H1 (cell line): Measurements from ENCODE around the gene SNRNP70. TPM values are rescaled to one million over a fixed set of nuclear protein-coding genes. Genes with fewer than 3 reads are reported as not detected.

Experiments
- CTCF ChIA-PET: fragments of 300-600 bp; sonication (Branson Sonifier 250); formaldehyde crosslinking; loops from one replicate; lab custom pipeline; 2021; ENCODE audit not compliant: partially characterized antibody; lab: Charles Lee
- POLR2A ChIA-PET: fragments of 300-600 bp; sonication (Branson Sonifier 250); formaldehyde crosslinking; loops from one replicate; lab custom pipeline; 2021; ENCODE audit warnings: inconsistent platforms; ENCODE audit not compliant: partially characterized antibody; lab: Charles Lee
- DNase-seq, 2 experiments: peaks; one replicate each; pipeline versions ENCODE4 v3.0.0 to v3.0.0-alpha.2; 2010 to 2022; ENCODE audit warnings: low spot score in 2 of 2, low read depth in 1 of 2, mixed read lengths in 1 of 2
- FAIRE-seq: peaks from 2 replicates; lab custom pipeline; 2011; peaks lifted over from hg19 to GRCh38; lab: Jason Lieb, UNC
- H2AFZ ChIP-seq: 2 replicates; pipeline ENCODE4 v1.8.1; 2012; ENCODE audit warnings: low read length, inconsistent platforms
- H2AK5ac ChIP-seq: 2 replicates; pipeline ENCODE4 v1.6.1; 2013; ENCODE audit warnings: low read depth, low read length
- H2BK120ac ChIP-seq: replicated peaks from 2 replicates; pipeline ENCODE3; 2013; ENCODE audit warnings: low read depth, low read length, inconsistent platforms
- H2BK12ac ChIP-seq: 2 replicates; pipeline ENCODE4 v1.6.1; 2013; ENCODE audit warnings: low read depth, low read length
- H2BK15ac ChIP-seq: 2 replicates; pipeline ENCODE4 v1.6.1; 2013; ENCODE audit warnings: low read length
- H2BK20ac ChIP-seq: 2 replicates; pipeline ENCODE4 v1.6.1; 2013; ENCODE audit warnings: low read length
- H2BK5ac ChIP-seq: 2 replicates; pipeline ENCODE4 v1.6.1; 2013; ENCODE audit warnings: low read depth, low read length
- H3K14ac ChIP-seq: 2 replicates; pipeline ENCODE4 v1.6.1; 2013; ENCODE audit warnings: inconsistent platforms; ENCODE audit not compliant: insufficient read length
- H3K18ac ChIP-seq: 2 replicates; pipeline ENCODE4 v1.6.1; 2013; ENCODE audit warnings: low read length; ENCODE audit errors: extremely low read depth
- H3K23ac ChIP-seq: 2 replicates; pipeline ENCODE4 v1.6.1; 2013; ENCODE audit warnings: inconsistent platforms; ENCODE audit not compliant: insufficient read length
- H3K23me2 ChIP-seq: 2 replicates; pipeline ENCODE4 v1.6.1; 2013; ENCODE audit warnings: low read depth, low read length
- H3K27ac ChIP-seq: 2 replicates; pipeline ENCODE4 v1.6.1; 2011; ENCODE audit warnings: low read depth, low read length, inconsistent platforms
- H3K27me3 ChIP-seq, 4 experiments: replicated peaks in 1 of 4; 1 replicate in 1 of 4; 2 replicates in 3 of 4; pipeline versions ENCODE4 v1.6.1 to v1.8.1; 2011 to 2013; ENCODE audit warnings: low read length in 3 of 4, mild to moderate bottlenecking in 3 of 4, inconsistent platforms in 2 of 4, mixed read lengths in 2 of 4, moderate library complexity in 1 of 4; ENCODE audit not compliant: control insufficient read depth in 3 of 4, insufficient read depth in 3 of 4; ENCODE audit errors: extremely low read depth in 1 of 4
- H3K36me3 ChIP-seq, 4 experiments: 2 replicates each; pipeline versions ENCODE4 v1.6.1 to v1.8.1; 2011 to 2013; ENCODE audit warnings: mild to moderate bottlenecking in 4 of 4, low read length in 3 of 4, moderate library complexity in 2 of 4, control low read depth in 1 of 4, inconsistent platforms in 1 of 4; ENCODE audit not compliant: insufficient read depth in 4 of 4, control insufficient read depth in 2 of 4
- H3K4ac ChIP-seq: replicated peaks from 2 replicates; pipeline ENCODE3; 2013; ENCODE audit warnings: low read length, low read depth, mixed read lengths, inconsistent platforms; ENCODE audit not compliant: insufficient read length
- H3K4me1 ChIP-seq, 4 experiments: replicated peaks in 1 of 4; 1 replicate in 1 of 4; 2 replicates in 3 of 4; pipeline versions ENCODE4 v1.6.1 to v1.8.1; 2011 to 2013; ENCODE audit warnings: low read length in 3 of 4, inconsistent platforms in 2 of 4, mixed read lengths in 1 of 4; ENCODE audit not compliant: insufficient read depth in 4 of 4, control insufficient read depth in 3 of 4
- H3K4me2 ChIP-seq, 2 experiments: 2 replicates each; pipeline versions ENCODE4 v1.6.1 to v1.8.1; 2011 to 2013; ENCODE audit warnings: low read depth in 2 of 2, low read length in 2 of 2, control low read depth in 1 of 2, inconsistent platforms in 1 of 2, mild to moderate bottlenecking in 1 of 2; ENCODE audit not compliant: insufficient read depth in 1 of 2
- H3K4me3 ChIP-seq, 4 experiments: fragments of 200-600, 300-600 bp in 1 of 4; sonication (generic), shearing (Covaris generic), sonication (Bioruptor Twin) in 1 of 4; 2 replicates each; pipeline versions ENCODE4 v1.5.1 to v1.8.1; 2011 to 2016; ENCODE audit warnings: low read length in 4 of 4, low read depth in 3 of 4, control low read depth in 2 of 4, inconsistent platforms in 2 of 4, mild to moderate bottlenecking in 2 of 4, mixed read lengths in 1 of 4, moderate library complexity in 1 of 4; ENCODE audit not compliant: insufficient read depth in 2 of 4; ENCODE audit errors: extremely low read depth in 1 of 4
- H3K56ac ChIP-seq: replicated peaks from 2 replicates; pipeline ENCODE3; 2013; ENCODE audit warnings: low read depth, mild to moderate bottlenecking, mixed read lengths, low read length, inconsistent platforms; ENCODE audit not compliant: insufficient read length
- H3K79me1 ChIP-seq: 2 replicates; pipeline ENCODE4 v1.6.1; 2013; ENCODE audit warnings: low read depth, low read length, control low read depth
- H3K79me2 ChIP-seq, 2 experiments: 2 replicates each; pipeline versions ENCODE4 v1.6.1 to v1.8.1; 2012 to 2013; ENCODE audit warnings: low read length in 2 of 2, mild to moderate bottlenecking in 2 of 2, inconsistent platforms in 1 of 2; ENCODE audit not compliant: insufficient read depth in 2 of 2, control insufficient read depth in 1 of 2
- H3K9ac ChIP-seq, 4 experiments: replicated peaks in 1 of 4; 1 replicate in 1 of 4; 2 replicates in 3 of 4; pipeline versions ENCODE4 v1.6.1 to v1.8.1; 2011 to 2013; ENCODE audit warnings: low read depth in 3 of 4, low read length in 3 of 4, control low read depth in 2 of 4, mild to moderate bottlenecking in 2 of 4, moderate library complexity in 2 of 4, inconsistent platforms in 1 of 4; ENCODE audit errors: extremely low read depth in 1 of 4
- H3K9me3 ChIP-seq, 2 experiments: 2 replicates each; pipeline versions ENCODE4 v1.6.1 to v1.8.1; 2012 to 2013; ENCODE audit warnings: mild to moderate bottlenecking in 2 of 2, moderate library complexity in 2 of 2, control low read depth in 1 of 2, inconsistent platforms in 1 of 2, low read depth in 1 of 2, low read length in 1 of 2, mixed read lengths in 1 of 2; ENCODE audit not compliant: insufficient read depth in 2 of 2
- H4K20me1 ChIP-seq, 2 experiments: replicated peaks in 1 of 2; 2 replicates each; pipeline versions ENCODE3 to v1.8.1; 2011 to 2013; ENCODE audit warnings: inconsistent platforms in 2 of 2, low read length in 2 of 2, mild to moderate bottlenecking in 1 of 2; ENCODE audit not compliant: insufficient read depth in 2 of 2, control insufficient read depth in 1 of 2
- H4K5ac ChIP-seq: 2 replicates; pipeline ENCODE4 v1.6.1; 2013; ENCODE audit warnings: low read length, low read depth, mixed read lengths, inconsistent platforms; ENCODE audit not compliant: insufficient read length
- H4K8ac ChIP-seq: 2 replicates; pipeline ENCODE4 v1.8.0; 2013; ENCODE audit warnings: mild to moderate bottlenecking, moderate library complexity, low read length, inconsistent platforms; ENCODE audit not compliant: insufficient read depth; ENCODE audit errors: extremely low read depth
- H4K91ac ChIP-seq: replicated peaks from 2 replicates; pipeline ENCODE3; 2013; ENCODE audit warnings: low read length, mixed read lengths, inconsistent platforms; ENCODE audit not compliant: insufficient read length
- ASH2L ChIP-seq: fragments of 200-600, 300-600 bp; sonication (generic); IDR thresholded peaks from one replicate; pipeline ENCODE4 v1.7.1; 2017; ENCODE audit warnings: low read length
- CBX8 ChIP-seq: fragments of 300-800, 300-1000 bp; sonication (generic); IDR thresholded peaks from 2 replicates; pipeline ENCODE4 v1.7.1; 2016; ENCODE audit warnings: low read depth, low read length, borderline replicate concordance
- HDAC2 ChIP-seq, 2 experiments: fragments of 300-600 bp in 1 of 2; sonication (generic) in 1 of 2; IDR thresholded peaks; 2 replicates each; pipeline ENCODE4 v1.6.1; 2011 to 2012; ENCODE audit warnings: low read depth in 2 of 2, low read length in 2 of 2, mild to moderate bottlenecking in 2 of 2, moderate library complexity in 2 of 2, borderline replicate concordance in 1 of 2, inconsistent platforms in 1 of 2
- HDAC6 ChIP-seq: IDR thresholded peaks from one replicate; pipeline ENCODE4 v1.7.1; 2012; ENCODE audit warnings: low read depth, mild to moderate bottlenecking, inconsistent platforms, low read length, moderate library complexity
- MAFK ChIP-seq: IDR thresholded peaks from 2 replicates; pipeline ENCODE4 v1.6.1; 2012; ENCODE audit warnings: low read depth, mild to moderate bottlenecking, improper control_type of control experiment, low read length
- NRF1 ChIP-seq: IDR thresholded peaks from 2 replicates; pipeline ENCODE4 v1.6.1; 2011; ENCODE audit warnings: mild to moderate bottlenecking, low read depth, low read length, improper control_type of control experiment
- POLR2A ChIP-seq, 2 experiments: IDR thresholded peaks; 1 replicate in 1 of 2; 2 replicates in 1 of 2; pipeline ENCODE4 v1.6.1; 2011; ENCODE audit warnings: low read depth in 2 of 2, low read length in 2 of 2, mild to moderate bottlenecking in 2 of 2; ENCODE audit errors: control extremely low read depth in 1 of 2
- SIRT6 ChIP-seq: IDR thresholded peaks from one replicate; pipeline ENCODE4 v1.7.1; 2012; ENCODE audit warnings: low read length, inconsistent platforms
- SRF ChIP-seq: IDR thresholded peaks from 2 replicates; pipeline ENCODE4 v1.6.1; 2011; ENCODE audit warnings: mild to moderate bottlenecking, low read depth, low read length, moderate library complexity
- TBP ChIP-seq: IDR thresholded peaks from 2 replicates; pipeline ENCODE4 v1.6.1; 2011; ENCODE audit warnings: low read depth, low read length, improper control_type of control experiment
- WGBS, 2 experiments: shearing (Covaris generic) in 1 of 2; methylation state at CpG; one replicate each; pipeline versions ENCODE4 v1.1.6 to v1.1.7; 2013 to 2015; ENCODE audit warnings: low lambda C conversion rate in 2 of 2, mixed read lengths in 2 of 2, inconsistent platforms in 1 of 2, low coverage in 1 of 2, missing lambda C conversion rate in 1 of 2; ENCODE audit not compliant: insufficient replicate concordance in 2 of 2, insufficient coverage in 1 of 2, insufficient read length in 1 of 2; ENCODE audit errors: extremely low coverage in 1 of 2, missing lambda C conversion rate in 1 of 2; 5-methylcytosine and 5-hydroxymethylcytosine counted together
- polyA plus RNA-seq, 7 experiments: library from polyadenylated mRNA; depleted of rRNA in 3 of 7; stranded (reverse) in 5 of 7; unstranded in 2 of 7; fragments of >200 nt in 5 of 7; fragments of 200-250 nt in 2 of 7; gene quantifications; 1 replicate in 5 of 7; 2 replicates in 1 of 7; 4 replicates in 1 of 7; pipeline versions ENCODE4 v1.2.1 to v1.2.3, GENCODE V29; 2011 to 2013; ENCODE audit warnings: missing spikeins in 2 of 7, mixed read lengths in 2 of 7
- total RNA-seq: library from RNA; stranded (reverse); fragmentation: NEBNext Ultra II Directional; extraction: Animal tissue kit (Norgen Biotek cat#: 25700); gene quantifications from 2 replicates; pipeline ENCODE4 v1.2.1, GENCODE V29; 2021
- TF ChIP-seq, protein P1 (sequence below): IDR thresholded peaks from 2 replicates; pipeline ENCODE4 v1.6.1; 2011; ENCODE audit warnings: low read depth, mild to moderate bottlenecking, low read length; ENCODE audit not compliant: insufficient read depth

The SNRNP70 gene
- total and polyA plus RNA-seq, 2 of the 8 experiments (the other 6 are each of a cell fraction or from before 2014, with no cell fraction given): 231 to 235 TPM

DNA sequence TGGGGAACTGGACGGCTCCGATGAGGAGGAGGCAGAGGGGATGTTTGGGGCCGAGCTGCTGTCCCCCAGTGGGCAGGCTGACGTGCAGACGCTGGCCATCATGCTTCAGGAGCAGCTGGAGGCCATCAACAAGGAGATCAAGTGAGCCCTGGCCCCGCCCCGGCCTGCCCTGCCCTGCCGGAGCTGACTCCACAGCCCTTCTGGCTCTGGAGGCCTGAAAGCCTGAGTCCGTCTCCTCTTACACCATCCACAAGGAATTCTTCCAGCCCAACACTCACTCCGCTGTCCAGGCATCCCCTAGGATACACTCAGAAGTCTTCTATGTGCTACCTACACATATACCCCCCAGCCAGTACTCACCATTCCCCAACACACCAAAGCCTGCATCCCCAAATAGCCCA, 51.5 kb downstream of the SNRNP70 start:
- Histone ChIP-seq H2BK20ac (no peak overlapping the region), H3K18ac (no peak overlapping the region), H3K27ac (no peak overlapping the region), H3K4me1 (peaks cover 4 to 12% (median 7%) of the 10 kb centered on the region in 4 experiments; a peak in 6 of 7 replicates), H3K79me2 (no peaks in the 10 kb centered on the region), H3K79me1 (no peaks in the 10 kb centered on the region), H2AFZ (no peak overlapping the region), H3K27me3 (no peaks in the 10 kb centered on the region), H2BK12ac (0 out of 2 replicates have a peak overlapping the region, but pooled peaks have one; percentile 9), H4K8ac (no peak overlapping the region), H4K5ac (no peak overlapping the region), H2BK5ac (no peak overlapping the region), H2BK15ac (no peak overlapping the region), H3K4ac (no peak overlapping the region), H3K4me2 (no peak overlapping the region), H4K20me1 (peaks cover 0 to 4% of the 10 kb centered on the region in 2 experiments), H3K9me3 (no peaks in the 10 kb centered on the region), H3K56ac (no peak overlapping the region), H2AK5ac (no peak overlapping the region), H3K14ac (no peak overlapping the region), H3K23me2 (peaks cover 6% of the 10 kb centered on the region; the same call in 1 of the 2 replicates), H3K9ac (no peak overlapping the region), H3K4me3 (no peak overlapping the region), H2BK120ac (no peak overlapping the region), H4K91ac (no peak overlapping the region), H3K36me3 (peaks cover 0 to 5% (median 2%) of the 10 kb centered on the region in 4 experiments; a peak in 3 of 8 replicates), H3K23ac (no peak overlapping the region)
- ChIA-PET CTCF (interaction anchor here (1.0 to 9.7 kb wide), 6 partner anchors 7 to 73 kb away, joined by 3 to 99 read pairs (median 7); no protein-coding TSS in a partner anchor), POLR2A (interaction anchor here (1.0 to 5.8 kb wide), 5 partner anchors 9 to 22 kb away, joined by 3 to 47 read pairs (median 5); partner anchors contain the start of gene LIN7B)
- FAIRE-seq: no peak
- WGBS, 2 experiments: 96% methylated on average over 10 of the region's 10 CpGs; no CpG with 5 or more reads in 1 of the 2 experiments
- no peak for DNase-seq
- TF ChIP-seq SIRT6 (no peak), CBX8 (no peak), SRF (no peak), HDAC6 (no peak), TBP (no peak), POLR2A (IDR thresholded peaks at IDR 0.05; ENCODE audit: control extremely low read depth in 1 of 2, low read depth in 2 of 2, low read length in 2 of 2) (no peak), HDAC2 (IDR thresholded peaks at IDR 0.05; ENCODE audit: borderline replicate concordance in 1 of 2, low read depth in 2 of 2, low read length in 2 of 2) (no peak), NRF1 (no peak), ASH2L (no peak), MAFK (no peak)
- TF ChIP-seq, protein P1, sequence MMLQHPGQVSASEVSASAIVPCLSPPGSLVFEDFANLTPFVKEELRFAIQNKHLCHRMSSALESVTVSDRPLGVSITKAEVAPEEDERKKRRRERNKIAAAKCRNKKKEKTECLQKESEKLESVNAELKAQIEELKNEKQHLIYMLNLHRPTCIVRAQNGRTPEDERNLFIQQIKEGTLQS: no peak
